NCI-H1930 (cell line): ENCODE measurements around the gene PPM1M.

Source experiments
- DNase-seq, 2 experiments: peaks; one replicate each; lab custom pipeline; 2025; lab: John Stamatoyannopoulos, UW

PPM1M gene

DNA sequence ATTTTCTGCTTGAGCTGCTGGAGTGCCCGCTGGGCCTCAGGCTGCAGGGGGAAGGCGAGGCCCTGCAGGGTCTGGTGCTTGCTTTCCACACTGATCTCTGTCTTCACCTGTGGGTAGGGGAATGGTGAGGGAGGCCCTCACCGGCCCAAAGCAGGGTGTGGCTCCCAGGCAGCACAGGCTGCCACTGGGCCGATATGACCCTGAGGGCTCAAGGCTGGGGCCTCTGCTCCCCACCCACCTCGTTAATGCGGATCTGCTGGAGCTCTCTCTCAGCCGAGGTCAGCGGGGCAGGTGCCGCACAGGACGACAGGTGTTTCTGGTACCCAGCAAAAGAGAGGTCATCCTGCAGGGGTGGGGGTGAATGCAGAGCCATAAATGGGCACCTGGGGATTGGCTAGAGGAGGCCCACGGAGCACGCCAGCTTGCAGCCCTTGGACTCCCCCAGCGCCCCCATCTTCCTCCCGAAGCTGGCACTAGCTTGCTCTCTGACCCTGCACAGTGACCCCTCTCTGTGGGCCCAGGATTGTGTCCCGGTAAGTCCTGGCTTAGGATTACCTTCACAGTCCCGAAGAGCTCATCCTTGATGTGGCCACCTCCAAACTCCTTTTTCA lies 14.6 kb upstream of the PPM1M start:
- DNase-seq = no peak

DNA sequence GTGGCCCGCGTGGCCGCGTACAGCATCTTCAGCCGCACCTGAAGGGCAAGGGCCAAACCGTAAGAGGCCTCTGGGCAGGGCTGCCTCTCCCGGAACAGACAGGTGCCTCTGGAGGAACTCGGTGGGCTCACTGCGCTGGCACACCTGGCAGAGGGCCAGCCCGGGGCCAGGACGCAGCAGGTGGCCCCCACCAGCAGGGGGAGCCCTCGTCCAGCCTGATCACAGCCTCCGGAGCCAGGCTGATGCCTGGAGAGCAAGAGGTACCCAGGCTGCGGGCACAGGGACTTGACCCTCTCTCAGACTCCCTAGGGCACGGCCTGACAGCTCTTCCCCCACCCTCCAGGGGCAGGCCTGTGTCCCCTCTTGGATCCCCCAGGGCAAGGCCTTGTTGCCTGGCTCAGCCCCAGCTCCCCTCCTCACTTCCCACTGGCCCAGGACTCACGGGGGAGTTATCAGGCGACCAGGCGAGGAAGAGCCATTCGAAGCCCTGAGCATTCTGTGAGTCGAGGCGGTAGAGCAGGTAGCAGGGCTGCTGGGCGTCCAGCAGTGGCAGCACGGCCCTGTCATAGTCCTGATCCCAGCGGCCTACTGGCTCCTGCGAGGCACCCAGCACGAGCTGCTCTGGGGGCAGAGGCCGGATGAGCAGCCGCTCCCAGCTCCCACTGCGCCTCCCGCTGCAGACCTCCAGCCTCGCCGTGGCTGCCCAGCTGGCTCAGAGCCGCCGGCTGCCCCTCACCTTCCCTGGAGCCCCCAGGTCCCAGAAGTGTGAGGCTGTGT lies 13.9 kb upstream of the PPM1M start:
- peak in 1 of 2 experiments; percentile 28 for DNase-seq

DNA sequence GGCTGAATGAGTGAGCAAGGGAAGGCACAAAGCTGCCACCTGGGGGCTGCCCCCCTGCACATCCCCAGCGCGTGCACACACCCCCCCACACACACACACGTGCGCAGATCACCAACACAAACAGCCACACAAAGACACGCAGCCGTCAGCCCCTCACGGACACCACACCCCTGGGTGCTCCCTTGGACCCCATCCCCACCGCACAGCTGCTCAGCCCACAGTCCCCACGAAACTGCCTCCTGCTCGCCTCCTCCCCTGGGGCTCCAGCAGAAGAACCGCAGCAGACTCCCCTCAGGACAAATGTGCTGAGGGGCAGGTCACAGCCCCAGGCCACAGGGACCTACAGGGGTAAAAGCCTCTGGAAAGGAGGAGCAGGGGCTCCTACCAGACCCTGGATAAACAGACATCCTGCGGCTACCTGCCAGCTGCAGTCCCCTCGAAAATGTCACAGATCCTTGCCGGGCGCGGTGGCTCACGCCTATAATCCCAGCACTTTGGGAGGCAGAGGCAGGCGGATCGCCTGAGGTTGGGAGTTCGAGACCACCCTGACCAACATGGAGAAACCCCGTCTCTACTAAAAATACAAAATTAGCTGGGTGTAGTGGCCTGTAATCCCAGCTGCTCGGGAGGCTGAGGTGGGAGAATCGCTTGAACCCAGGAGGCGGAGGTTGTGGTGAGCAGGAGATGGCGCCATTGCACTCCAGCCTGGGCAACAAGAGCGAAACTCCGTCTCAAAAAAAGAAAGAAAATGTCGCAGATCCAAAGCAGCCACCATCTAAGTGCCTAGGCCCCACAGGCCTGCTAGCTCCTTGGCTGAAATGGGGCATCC lies 13.1 kb upstream of the PPM1M start:
- no peak for DNase-seq

DNA sequence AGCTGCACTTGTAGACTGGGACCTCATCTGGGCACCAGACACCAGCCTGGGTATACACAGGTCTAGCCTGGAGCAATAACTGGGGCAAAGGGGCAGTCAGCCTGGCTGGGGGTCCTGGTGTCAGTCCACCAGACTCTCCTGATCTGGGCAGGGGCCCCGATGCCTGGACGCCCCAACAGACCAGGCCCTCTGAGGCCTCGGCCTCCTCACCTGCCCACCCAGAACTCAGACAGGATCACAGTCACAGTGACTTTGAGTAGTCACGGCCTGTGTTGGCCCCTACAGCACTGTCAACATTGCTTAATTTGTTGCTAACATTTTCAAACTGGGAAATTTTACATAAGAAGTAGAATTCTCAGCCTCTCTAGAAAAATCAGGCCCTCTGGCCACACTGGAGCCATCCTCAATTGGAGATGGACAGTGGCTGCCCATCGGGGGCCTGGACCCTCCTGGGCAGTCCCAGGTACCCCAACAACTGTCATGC lies 12.4 kb upstream of the PPM1M start:
- DNase-seq = no peak

DNA sequence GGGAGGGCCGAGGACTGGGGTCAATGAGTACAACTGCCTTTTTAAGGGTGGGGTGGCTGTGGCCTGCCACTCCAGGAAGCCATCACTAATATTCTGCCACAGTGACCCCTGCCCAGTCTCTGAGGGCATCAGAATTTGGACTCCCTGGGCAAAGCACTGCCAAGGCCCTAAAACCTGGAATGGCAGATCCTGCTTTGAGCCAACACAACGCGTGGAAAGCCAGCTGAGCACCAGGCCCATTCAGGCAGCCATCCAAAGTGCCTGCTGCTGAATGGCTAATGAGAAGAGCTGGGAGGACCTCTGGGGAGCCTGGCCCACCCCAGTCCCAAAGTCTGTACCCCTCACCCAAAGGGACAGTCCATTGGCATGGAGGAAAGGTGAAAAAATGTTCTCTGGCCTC lies 11.6 kb upstream of the PPM1M start:
- no peak for DNase-seq

DNA sequence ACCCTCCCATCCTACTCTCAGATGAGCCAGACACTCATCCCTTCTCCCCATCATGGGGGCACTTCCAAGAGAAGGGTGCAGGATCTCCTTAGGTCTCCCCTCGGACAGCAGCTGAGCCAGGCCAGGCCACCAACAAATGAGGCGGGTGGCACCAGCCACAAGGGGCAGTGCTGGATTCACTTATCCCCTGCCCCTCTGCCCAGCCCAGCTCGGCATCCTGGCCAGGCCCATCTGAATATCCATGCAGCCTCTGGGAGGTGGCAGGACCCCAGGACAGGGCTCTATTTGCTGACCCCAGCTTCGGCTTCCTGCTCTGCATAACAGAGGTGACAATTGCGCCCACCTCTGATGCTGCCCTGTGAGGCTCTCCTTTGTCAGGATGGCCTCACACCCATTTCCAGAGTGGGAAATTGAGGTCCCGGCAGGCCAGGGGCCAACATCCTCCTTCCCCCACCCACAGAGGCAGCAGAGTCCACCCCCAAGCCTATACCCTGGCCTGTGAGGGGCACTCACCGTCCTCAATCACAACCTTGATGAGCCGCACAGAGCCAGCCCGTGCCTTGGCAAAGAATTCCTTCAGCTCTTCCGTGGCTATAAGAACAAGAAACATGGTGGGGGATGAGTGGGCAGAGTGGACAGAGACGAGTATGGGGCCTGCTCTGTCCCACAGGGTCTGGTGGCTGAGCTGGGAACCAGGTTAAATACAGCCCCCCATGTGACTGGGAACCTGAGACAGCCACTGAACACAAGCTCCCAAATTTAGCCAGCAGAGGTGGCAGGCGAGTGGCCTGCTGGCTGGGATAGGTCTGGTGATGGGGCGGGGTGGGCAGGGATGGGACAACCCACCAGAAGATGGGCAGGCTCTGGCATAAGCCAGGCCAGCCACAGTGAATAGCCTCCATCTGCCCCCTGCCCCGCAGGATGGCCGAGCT lies 10.8 kb upstream of the PPM1M start:
- DNase-seq = no peak

DNA sequence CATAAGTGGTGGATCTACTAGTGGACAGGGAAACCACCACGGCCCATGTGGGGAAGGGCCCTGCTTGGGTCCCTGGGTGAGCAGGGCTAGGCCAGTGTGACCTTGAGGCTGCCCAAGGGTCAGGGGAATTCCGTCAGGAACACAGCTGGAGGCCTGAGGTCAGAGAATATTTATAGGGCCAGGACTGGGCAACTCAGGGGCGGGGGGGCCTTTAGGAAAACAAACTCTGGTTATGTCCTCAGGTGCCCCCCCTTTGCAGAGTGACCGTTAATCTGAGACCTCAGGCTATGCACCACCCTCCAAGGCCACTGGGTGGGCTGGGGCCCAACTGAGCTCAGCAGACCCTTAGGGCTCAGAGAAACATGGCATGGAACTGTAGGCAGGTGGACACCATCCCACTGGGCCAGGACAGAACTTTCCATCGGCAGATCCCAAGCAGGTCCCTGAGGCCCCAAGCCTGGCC lies 9.1 kb upstream of the PPM1M start:
- no peak for DNase-seq

DNA sequence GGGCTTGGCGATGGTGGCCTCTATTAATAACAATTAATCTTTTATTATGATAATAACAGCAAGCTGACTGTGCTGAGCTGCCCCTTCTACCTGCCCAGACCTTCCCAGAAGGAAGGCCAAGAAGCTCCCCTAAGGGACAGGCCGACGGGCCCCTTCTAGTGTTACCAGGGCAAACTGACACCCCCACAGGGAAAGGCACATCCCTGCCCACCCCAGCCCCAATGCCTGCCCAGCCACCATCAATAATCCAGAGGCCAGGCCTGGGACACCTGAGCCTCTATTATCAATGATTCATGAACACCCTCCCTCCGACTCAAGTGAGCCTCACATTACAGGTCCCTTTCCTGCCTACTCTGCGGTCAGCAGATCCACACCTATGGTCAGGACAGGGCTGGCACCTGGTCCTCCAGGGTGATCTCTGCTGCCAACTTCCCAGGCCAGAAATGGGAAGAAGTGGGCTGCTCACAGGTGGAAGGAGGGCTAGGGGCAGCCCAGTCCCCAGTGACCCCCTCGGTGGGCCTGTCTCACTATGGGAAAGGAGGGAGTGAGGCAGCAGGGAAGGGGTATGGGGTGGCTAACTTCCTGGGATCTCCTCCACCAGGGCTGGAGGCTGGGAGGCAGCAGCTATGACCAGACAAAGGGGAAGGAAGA lies 8.4 kb upstream of the PPM1M start:
- DNase-seq = no peak

DNA sequence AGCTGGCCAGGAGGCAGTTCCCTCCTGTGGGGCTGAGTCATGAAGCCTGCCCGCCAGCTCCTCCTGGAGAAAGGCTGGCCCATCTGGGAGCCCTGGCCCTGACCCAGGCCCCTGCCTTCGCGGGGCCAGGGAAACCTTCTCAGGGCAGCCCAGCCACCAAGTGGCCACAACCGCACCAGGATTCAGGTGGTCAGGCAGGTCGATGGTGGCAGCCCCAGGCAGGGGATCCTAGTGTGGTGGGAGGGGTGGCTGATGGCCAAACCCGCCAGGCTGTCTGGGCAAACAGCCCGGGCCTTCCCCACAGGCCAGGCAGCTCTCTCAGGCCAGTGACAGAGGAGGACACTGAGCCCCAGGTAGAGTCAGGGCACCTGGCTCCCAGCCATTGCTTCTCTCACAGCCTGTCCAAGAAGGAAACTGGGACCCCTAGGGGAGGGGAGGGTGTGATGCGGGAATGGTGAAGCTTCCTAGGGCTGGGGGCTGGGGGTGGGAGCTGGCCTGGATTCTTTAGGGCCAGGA lies 7.8 kb upstream of the PPM1M start:
- peak in 1 of 2 experiments; percentile 3 for DNase-seq

DNA sequence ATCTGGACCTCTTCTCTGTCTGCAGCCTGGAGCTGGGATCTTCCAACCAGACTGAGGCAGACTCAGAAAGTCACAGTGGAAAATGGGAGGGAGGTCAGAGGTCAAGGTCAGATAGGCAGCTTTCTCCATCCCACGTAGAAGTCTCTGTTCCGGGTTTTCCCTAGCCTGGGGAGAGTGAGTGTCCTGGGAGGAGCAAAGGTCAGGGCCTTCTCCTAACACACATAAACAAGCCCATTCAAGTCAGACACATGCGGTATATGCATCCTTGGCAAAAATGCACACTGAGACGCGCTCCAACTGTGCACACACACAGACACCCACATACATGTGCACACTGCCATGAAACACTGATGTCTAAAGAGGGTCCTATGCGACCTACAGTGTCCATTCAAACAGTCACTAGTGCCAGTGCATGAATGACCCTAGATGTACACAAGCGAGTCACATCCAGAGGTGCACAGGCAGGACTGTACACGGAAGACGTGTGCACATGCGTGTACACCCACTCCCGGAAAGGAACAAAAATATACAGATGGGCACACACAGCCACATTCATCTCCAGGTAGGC lies 7.3 kb upstream of the PPM1M start:
- no peak for DNase-seq

DNA sequence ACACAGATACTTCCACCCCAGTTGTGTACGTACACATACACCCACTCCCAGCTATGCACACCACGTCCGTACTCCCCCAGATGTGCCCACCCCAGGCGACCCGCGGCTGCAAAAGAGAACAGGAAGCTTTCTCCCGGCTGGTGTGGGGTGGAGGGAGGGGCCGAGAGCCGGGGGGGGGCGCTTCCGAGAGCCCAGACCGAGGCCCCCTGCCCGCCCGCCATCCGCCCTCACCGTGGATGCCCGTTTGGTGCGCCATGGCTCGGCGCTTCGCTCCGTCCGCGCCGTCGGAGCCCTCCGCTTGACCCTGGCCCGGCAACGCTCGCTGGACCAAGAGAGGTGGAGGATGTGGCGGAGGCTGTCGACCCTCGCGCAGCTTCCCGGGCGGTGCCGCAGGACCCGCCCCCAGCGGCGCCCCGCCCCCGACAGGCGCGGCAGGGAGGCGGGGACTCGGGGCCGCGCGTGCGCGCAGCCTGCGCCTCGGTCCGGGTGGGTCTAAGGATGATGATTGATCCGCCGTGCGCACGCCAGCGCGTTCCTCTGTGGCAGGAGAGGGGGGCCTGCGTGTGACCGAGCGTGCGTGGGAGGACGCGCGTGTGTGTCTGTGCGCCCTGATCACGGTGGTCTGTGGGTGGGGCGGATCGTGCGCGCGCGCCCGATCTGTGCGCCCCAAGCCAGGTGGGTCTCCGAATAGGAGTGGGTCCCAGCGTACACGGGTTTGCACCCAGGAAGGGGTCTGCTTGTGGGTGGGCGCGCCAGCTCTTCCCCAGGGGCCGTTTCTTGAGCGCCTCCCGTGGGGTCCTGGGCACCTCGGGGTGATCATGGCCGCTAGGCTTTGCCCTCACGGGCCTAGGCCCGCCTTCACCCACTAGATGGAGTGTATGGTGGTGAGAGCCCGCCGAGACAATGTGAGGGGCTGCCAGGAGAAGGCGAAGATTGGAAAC lies 6.5 kb upstream of the PPM1M start, which contains the start of gene TWF2:
TWF2 (minus strand) TSS at position 398 of the 941 bp plus-strand sequence; CDS start at position 256, 142 bp downstream.
- peak; percentile 49 to 71 for DNase-seq

DNA sequence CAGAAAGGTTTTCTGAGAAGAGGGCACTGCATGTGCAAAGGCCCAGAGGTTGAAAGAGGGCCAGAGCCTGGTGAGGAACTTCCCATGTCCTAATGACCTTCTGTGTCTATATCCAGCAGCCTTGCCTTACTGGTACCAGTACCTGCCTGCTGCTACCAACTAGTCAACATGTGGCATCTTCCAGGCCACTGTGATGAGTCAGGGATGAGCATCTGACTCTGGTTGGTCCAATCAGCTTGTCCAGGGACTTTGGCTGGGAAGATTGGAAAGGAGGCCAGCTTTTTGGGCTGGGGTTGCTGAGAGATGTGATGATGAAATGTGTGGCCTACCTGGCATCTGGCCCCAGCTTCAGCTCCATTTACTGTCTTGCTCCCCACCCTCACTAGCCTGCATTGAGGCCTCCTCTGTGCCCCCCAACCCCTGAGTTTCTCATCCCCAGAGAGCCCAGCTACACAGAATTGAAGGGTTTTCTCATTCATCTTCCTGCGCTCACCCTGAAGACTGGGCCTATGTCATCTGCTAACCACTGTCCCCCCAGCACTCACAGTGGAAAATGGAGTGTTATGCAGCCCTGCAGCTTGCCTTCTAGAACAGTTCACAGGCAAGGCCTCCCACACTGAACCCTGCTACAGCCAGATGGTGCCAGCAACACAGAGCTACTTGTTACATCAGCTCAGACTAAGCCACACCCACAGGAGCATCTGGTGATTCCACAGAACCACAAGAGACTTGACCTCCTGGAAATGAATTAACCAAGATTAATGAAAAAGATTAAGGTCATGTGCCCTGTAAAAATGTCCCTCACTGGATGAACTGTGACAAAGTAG lies 5.3 kb upstream of the PPM1M start:
- peak; percentile 15 to 34 for DNase-seq

DNA sequence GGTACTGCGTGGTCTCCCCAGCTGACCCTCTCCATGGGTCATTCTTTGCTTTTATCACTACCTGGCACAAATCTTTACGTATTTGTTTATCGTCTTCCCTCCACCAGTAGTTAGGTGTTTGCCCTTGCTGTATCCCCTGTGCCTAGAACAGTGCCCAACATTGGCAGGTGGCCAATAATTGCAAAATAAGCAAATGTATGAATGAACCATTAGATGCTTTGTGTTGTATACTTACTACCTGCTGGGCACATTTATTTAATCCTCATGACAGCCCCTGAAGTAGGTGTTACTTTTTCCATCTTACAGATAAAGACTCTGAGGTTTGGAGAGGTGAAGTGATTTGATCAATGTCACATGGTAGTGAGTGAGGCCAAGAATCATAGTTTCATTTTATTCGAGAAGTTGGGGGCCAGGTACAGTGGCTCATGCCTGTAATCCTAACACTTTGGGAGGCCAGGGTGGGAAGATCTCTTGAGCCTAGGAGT lies 4.6 kb upstream of the PPM1M start:
- peak in 1 of 2 experiments; percentile 26 for DNase-seq

DNA sequence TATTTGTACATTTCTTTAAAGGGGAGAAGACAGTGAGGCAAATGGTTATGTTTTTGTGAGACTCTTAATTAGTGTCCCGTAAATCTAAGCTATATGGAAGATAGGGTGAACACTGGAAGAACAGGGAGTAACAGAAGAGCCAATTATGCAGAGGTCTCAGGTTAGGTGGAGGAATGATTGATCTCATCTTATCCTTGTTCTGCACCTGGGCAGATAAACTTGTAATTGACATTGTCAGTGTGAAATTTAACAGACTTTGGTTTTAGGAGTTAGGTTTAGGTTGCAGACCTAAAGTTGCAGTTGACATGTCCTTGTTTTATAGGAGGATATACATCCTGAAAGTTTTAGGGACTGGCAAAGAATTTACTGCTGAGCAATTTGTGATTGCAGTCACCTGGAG lies 3.5 kb upstream of the PPM1M start:
- no peak for DNase-seq

DNA sequence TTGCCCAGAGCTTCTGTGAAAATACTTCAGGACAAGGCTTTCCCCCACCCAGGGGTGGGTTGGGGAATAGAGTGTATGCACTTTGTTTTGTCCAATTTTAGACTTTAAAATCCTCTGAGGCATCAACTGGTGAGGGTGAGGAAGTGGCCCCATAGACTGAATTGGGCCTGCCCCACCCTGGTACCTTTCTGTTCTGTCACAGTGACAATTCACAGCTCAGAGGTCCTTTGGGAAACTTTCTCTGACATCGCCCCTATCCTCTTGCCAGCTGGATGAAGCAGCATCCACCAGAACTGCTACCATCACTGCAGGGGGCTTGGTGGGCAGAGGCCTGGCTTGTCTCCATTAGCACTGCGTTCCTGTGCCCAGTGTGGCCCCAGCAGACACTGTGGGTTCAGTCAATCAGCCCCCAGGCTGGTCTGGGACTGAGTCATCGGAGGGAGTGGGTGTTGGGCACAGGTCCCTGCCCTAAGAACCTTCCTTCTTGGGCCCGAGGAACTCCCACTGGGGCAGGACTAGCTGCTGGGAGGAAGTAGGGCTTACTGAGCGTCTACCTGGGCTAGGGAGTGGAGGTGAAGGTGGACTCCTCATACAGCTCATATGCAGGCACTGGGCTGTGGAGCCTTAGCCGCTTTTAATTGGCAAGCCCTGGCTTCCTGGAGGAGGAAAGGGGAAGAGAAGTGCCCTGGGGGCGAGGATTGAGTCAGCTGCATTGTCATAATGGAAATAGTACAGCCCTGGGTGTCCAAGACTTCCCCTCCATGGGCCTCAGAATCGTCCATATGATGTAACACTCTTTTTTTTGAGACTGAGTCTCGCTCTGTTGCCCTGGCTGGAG lies 1.5 kb upstream of the PPM1M start:
- DNase-seq = no peak

DNA sequence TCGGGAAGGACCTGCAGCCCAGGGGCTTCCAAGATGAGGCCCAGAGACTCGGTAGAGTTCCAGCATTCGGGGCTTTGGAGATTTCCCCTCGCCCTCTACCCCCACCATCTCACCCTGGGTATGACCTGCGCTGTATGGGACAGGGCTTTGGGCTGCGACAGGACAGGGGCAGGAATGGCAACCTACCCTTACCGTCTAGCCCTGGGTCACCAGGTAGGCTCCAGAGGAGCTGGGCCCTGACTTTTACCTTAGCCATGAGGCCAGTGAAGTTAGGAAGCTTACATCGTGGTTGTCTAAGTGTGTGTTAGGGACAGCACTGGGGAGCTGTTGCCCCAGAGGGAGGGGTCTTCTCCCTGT lies 683 bp downstream of the PPM1M start:
- DNase-seq = no peak

DNA sequence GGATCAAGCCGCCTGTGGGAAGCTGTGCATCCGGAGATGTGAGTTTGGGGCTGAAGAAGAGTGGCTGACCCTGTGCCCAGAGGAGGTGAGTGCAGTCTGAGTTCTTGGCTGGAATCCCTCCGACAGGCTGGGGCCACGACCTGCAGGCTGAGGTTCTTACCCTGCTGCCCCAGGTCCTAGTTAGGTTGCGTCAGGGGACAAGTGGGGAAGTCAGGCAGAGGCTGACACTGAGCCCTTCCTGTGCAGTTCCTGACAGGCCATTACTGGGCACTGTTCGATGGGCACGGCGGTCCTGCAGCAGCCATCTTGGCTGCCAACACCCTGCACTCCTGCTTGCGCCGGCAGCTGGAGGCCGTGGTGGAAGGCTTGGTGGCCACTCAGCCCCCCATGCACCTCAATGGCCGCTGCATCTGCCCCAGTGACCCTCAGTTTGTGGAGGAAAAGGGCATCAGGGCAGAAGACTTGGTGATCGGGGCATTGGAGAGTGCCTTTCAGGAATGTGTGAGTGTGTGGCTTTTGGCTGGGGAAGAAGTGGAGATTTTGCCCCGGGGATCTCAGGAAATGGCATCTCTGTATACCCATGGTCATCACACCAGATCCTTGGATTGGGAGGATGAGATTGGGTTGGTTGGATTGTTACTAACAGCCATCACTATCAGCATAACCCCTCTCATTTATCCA lies 1.3 kb downstream of the PPM1M start:
- no peak for DNase-seq
